GM23338 (cell line): ENCODE measurements around the gene RIC8B. TPM values are rescaled to one million over a fixed set of nuclear protein-coding genes. Genes with fewer than 3 reads are reported as not detected.

ENCODE experiments used
- ATAC-seq: fragments of 200-7000 bp; cut with Tn5 transposase; 3 replicates; pipeline ENCODE4 v1.9.1; 2020
- DNase-seq: peaks from one replicate; pipeline ENCODE4 v3.0.0-alpha.2; 2015; ENCODE audit warnings: low spot score
- H2AFZ ChIP-seq: fragments of 200-600 bp; sonication (generic); 2 replicates; pipeline ENCODE4 v1.8.0; 2016; ENCODE audit warnings: antibody characterized with exemption, mild to moderate bottlenecking, moderate library complexity
- H3F3A ChIP-seq: fragments of 200-600 bp; sonication (generic); replicated peaks from 2 replicates; pipeline ENCODE4 v1.8.0; 2017; ENCODE audit warnings: antibody characterized with exemption, mixed run types, low read depth
- H3K27ac ChIP-seq: fragments of 200-600 bp; sonication (generic); 2 replicates; pipeline ENCODE4 v1.6.1; 2016; ENCODE audit warnings: low read depth
- H3K27me3 ChIP-seq: fragments of 200-600 bp; sonication (generic); 2 replicates; pipeline ENCODE4 v1.8.0; 2016; ENCODE audit warnings: mild to moderate bottlenecking, mixed run types, moderate library complexity; ENCODE audit not compliant: insufficient read depth
- H3K36me3 ChIP-seq: fragments of 200-600 bp; sonication (generic); 2 replicates; pipeline ENCODE4 v1.8.0; 2016; ENCODE audit warnings: mild to moderate bottlenecking; ENCODE audit not compliant: insufficient read depth
- H3K4me1 ChIP-seq: fragments of 200-600 bp; sonication (generic); 2 replicates; pipeline ENCODE4 v1.8.0; 2016; ENCODE audit warnings: mild to moderate bottlenecking, moderate library complexity; ENCODE audit not compliant: insufficient read depth
- H3K4me2 ChIP-seq: fragments of 200-600 bp; sonication (generic); 2 replicates; pipeline ENCODE4 v1.7.1; 2017; ENCODE audit warnings: mixed run types
- H3K4me3 ChIP-seq: fragments of 200-600 bp; sonication (generic); 2 replicates; pipeline ENCODE4 v1.6.1; 2016; ENCODE audit warnings: mixed run types
- H3K79me2 ChIP-seq: fragments of 200-600 bp; sonication (generic); replicated peaks from 2 replicates; pipeline ENCODE4 v1.8.0; 2017; ENCODE audit warnings: mild to moderate bottlenecking; ENCODE audit not compliant: insufficient read depth
- H3K9me2 ChIP-seq: fragments of 200-600 bp; sonication (generic); 2 replicates; pipeline ENCODE4 v1.8.0; 2017; ENCODE audit not compliant: insufficient read depth
- H4K20me1 ChIP-seq: fragments of 200-600 bp; sonication (generic); replicated peaks from 2 replicates; pipeline ENCODE4 v1.8.0; 2017; ENCODE audit warnings: mild to moderate bottlenecking; ENCODE audit not compliant: insufficient read depth
- H3K27ac Mint-ChIP-seq: 2 replicates; pipeline ENCODE4 v1.8.0; 2020; ENCODE audit warnings: inconsistent platforms, mild to moderate bottlenecking, moderate library complexity, mixed read lengths
- H3K27me3 Mint-ChIP-seq: 3 replicates; pipeline ENCODE4 v1.8.0; 2022; ENCODE audit warnings: low read depth, mild to moderate bottlenecking, moderate library complexity, mixed read lengths, inconsistent platforms; ENCODE audit not compliant: insufficient read depth, poor library complexity
- H3K36me3 Mint-ChIP-seq: 3 replicates; pipeline ENCODE4 v1.8.0; 2021; ENCODE audit warnings: low read depth, mild to moderate bottlenecking, inconsistent platforms, moderate library complexity, mixed read lengths
- H3K4me1 Mint-ChIP-seq: 3 replicates; pipeline ENCODE4 v1.8.0; 2020; ENCODE audit warnings: mild to moderate bottlenecking, inconsistent platforms, mixed read lengths
- H3K4me3 Mint-ChIP-seq: 3 replicates; pipeline ENCODE4 v1.8.0; 2021; ENCODE audit warnings: moderate library complexity, mild to moderate bottlenecking, inconsistent platforms, mixed read lengths
- H3K9me3 Mint-ChIP-seq: 3 replicates; pipeline ENCODE4 v1.8.0; 2020; ENCODE audit warnings: moderate library complexity, mild to moderate bottlenecking, inconsistent platforms, mixed read lengths
- CREB1 ChIP-seq: fragments of 250-450 bp; sonication (Bioruptor Pico); IDR thresholded peaks from 2 replicates; pipeline ENCODE4 v1.5.0; 2020; ENCODE audit warnings: low read depth, mild to moderate bottlenecking, moderate library complexity
- EZH2 ChIP-seq: fragments of 200-600 bp; sonication (generic); IDR thresholded peaks from one replicate; pipeline ENCODE4 v1.8.0; 2017; ENCODE audit warnings: antibody characterized with exemption, mild to moderate bottlenecking, low read depth; ENCODE audit not compliant: unreplicated experiment
- EZH2phosphoT487 ChIP-seq: fragments of 200-600 bp; sonication (generic); IDR thresholded peaks from one replicate; pipeline ENCODE4 v1.8.1; 2018; ENCODE audit warnings: antibody characterized with exemption; ENCODE audit not compliant: unreplicated experiment
- JUNB ChIP-seq: IDR thresholded peaks from one replicate; pipeline ENCODE4 v1.6.1; 2016; ENCODE audit warnings: antibody characterized with exemption; ENCODE audit not compliant: unreplicated experiment
- NANOG ChIP-seq: IDR thresholded peaks from 2 replicates; pipeline ENCODE4 v1.6.1; 2016; ENCODE audit warnings: antibody characterized with exemption, borderline replicate concordance
- POLR2AphosphoS5 ChIP-seq: IDR thresholded peaks from 2 replicates; pipeline ENCODE4 v1.6.1; 2016; ENCODE audit warnings: antibody characterized with exemption, low read depth
- STAT1 ChIP-seq: IDR thresholded peaks from one replicate; pipeline ENCODE4 v1.6.1; 2016; ENCODE audit warnings: antibody characterized with exemption; ENCODE audit not compliant: unreplicated experiment
- ZNF114 ChIP-seq: fragments of 250-450 bp; sonication (Bioruptor Pico); IDR thresholded peaks from 2 replicates; pipeline ENCODE4 v1.5.0; 2020; ENCODE audit warnings: mild to moderate bottlenecking, moderate library complexity
- ZNF331 ChIP-seq: fragments of 250-450 bp; sonication (Bioruptor Pico); IDR thresholded peaks from 2 replicates; pipeline ENCODE4 v1.5.0; 2020; ENCODE audit warnings: low read depth, mild to moderate bottlenecking, moderate library complexity
- polyA plus RNA-seq: library from polyadenylated mRNA; unstranded; fragments of >200 nt; fragmentation: Nextera tagmentation; extraction: Ambion mirVana; gene quantifications from 2 replicates; pipeline ENCODE4 v1.2.1, GENCODE V29; 2016
- total RNA-seq: library from RNA; depleted of rRNA; stranded (reverse); fragments of >200 nt; shearing (Covaris generic); gene quantifications from 2 replicates; pipeline ENCODE4 v1.2.3, GENCODE V29; 2014
- TF ChIP-seq, protein P1 (sequence below), 2 experiments: fragments of 200-600 bp in 1 of 2; sonication (generic) in 1 of 2; conservative IDR thresholded peaks; 2 replicates each; pipeline versions ENCODE4 v1.5.1 to v1.6.1; 2016 to 2017; ENCODE audit warnings: antibody characterized with exemption in 2 of 2, low read depth in 2 of 2, mild to moderate bottlenecking in 2 of 2, moderate library complexity in 1 of 2
- TF ChIP-seq, protein P2 (sequence below): IDR thresholded peaks from one replicate; pipeline ENCODE4 v1.6.1; 2018; ENCODE audit warnings: antibody characterized with exemption; ENCODE audit not compliant: unreplicated experiment
- TF ChIP-seq, protein P3 (sequence below): fragments of 250-450 bp; sonication (Bioruptor Pico); IDR thresholded peaks from 2 replicates; pipeline ENCODE4 v1.5.0; 2020; ENCODE audit warnings: mild to moderate bottlenecking, moderate library complexity
- TF ChIP-seq, protein P4 (sequence below): IDR thresholded peaks from 2 replicates; pipeline ENCODE4 v1.6.1; 2016; ENCODE audit warnings: antibody characterized with exemption

The RIC8B gene
- total and polyA plus RNA-seq, 2 experiments from 2014 or later: 12.3 to 25.5 TPM

GRCh38 chr12:106776897-106777296 lies 2.4 kb downstream of the RIC8B start:
- Mint-ChIP-seq H3K4me3 (no peak overlapping the region), H3K27ac (no peak overlapping the region), H3K9me3 (no peaks in the 10 kb centered on the region), H3K4me1 (peaks cover 53% of the 10 kb centered on the region), H3K27me3 (peaks cover 4% of the 10 kb centered on the region), H3K36me3 (no peaks in the 10 kb centered on the region)
- H3K4me3 ChIP-seq: no peak overlapping the region; the same call in 1 of the 2 replicates
- ATAC-seq (no peak), DNase-seq (no peak)
- H3F3A ChIP-seq: no peaks in the 10 kb centered on the region
- no peak overlapping the region for H3K27ac ChIP-seq
- TF ChIP-seq, protein P1, sequence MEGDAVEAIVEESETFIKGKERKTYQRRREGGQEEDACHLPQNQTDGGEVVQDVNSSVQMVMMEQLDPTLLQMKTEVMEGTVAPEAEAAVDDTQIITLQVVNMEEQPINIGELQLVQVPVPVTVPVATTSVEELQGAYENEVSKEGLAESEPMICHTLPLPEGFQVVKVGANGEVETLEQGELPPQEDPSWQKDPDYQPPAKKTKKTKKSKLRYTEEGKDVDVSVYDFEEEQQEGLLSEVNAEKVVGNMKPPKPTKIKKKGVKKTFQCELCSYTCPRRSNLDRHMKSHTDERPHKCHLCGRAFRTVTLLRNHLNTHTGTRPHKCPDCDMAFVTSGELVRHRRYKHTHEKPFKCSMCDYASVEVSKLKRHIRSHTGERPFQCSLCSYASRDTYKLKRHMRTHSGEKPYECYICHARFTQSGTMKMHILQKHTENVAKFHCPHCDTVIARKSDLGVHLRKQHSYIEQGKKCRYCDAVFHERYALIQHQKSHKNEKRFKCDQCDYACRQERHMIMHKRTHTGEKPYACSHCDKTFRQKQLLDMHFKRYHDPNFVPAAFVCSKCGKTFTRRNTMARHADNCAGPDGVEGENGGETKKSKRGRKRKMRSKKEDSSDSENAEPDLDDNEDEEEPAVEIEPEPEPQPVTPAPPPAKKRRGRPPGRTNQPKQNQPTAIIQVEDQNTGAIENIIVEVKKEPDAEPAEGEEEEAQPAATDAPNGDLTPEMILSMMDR (conservative IDR thresholded peaks at IDR 0.05; ENCODE audit: low read depth in 2 of 2): no peak
- TF ChIP-seq STAT1 (no peak), NANOG (no peak), ZNF114 (CRISPR knock-in tag) (no peak), EZH2phosphoT487 (no peak), ZNF331 (CRISPR knock-in tag) (no peak), JUNB (no peak), CREB1 (CRISPR knock-in tag) (no peak), EZH2 (no peak), POLR2AphosphoS5 (no peak)
- TF ChIP-seq, protein P2, sequence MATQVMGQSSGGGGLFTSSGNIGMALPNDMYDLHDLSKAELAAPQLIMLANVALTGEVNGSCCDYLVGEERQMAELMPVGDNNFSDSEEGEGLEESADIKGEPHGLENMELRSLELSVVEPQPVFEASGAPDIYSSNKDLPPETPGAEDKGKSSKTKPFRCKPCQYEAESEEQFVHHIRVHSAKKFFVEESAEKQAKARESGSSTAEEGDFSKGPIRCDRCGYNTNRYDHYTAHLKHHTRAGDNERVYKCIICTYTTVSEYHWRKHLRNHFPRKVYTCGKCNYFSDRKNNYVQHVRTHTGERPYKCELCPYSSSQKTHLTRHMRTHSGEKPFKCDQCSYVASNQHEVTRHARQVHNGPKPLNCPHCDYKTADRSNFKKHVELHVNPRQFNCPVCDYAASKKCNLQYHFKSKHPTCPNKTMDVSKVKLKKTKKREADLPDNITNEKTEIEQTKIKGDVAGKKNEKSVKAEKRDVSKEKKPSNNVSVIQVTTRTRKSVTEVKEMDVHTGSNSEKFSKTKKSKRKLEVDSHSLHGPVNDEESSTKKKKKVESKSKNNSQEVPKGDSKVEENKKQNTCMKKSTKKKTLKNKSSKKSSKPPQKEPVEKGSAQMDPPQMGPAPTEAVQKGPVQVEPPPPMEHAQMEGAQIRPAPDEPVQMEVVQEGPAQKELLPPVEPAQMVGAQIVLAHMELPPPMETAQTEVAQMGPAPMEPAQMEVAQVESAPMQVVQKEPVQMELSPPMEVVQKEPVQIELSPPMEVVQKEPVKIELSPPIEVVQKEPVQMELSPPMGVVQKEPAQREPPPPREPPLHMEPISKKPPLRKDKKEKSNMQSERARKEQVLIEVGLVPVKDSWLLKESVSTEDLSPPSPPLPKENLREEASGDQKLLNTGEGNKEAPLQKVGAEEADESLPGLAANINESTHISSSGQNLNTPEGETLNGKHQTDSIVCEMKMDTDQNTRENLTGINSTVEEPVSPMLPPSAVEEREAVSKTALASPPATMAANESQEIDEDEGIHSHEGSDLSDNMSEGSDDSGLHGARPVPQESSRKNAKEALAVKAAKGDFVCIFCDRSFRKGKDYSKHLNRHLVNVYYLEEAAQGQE: no peak
- TF ChIP-seq, protein P3, sequence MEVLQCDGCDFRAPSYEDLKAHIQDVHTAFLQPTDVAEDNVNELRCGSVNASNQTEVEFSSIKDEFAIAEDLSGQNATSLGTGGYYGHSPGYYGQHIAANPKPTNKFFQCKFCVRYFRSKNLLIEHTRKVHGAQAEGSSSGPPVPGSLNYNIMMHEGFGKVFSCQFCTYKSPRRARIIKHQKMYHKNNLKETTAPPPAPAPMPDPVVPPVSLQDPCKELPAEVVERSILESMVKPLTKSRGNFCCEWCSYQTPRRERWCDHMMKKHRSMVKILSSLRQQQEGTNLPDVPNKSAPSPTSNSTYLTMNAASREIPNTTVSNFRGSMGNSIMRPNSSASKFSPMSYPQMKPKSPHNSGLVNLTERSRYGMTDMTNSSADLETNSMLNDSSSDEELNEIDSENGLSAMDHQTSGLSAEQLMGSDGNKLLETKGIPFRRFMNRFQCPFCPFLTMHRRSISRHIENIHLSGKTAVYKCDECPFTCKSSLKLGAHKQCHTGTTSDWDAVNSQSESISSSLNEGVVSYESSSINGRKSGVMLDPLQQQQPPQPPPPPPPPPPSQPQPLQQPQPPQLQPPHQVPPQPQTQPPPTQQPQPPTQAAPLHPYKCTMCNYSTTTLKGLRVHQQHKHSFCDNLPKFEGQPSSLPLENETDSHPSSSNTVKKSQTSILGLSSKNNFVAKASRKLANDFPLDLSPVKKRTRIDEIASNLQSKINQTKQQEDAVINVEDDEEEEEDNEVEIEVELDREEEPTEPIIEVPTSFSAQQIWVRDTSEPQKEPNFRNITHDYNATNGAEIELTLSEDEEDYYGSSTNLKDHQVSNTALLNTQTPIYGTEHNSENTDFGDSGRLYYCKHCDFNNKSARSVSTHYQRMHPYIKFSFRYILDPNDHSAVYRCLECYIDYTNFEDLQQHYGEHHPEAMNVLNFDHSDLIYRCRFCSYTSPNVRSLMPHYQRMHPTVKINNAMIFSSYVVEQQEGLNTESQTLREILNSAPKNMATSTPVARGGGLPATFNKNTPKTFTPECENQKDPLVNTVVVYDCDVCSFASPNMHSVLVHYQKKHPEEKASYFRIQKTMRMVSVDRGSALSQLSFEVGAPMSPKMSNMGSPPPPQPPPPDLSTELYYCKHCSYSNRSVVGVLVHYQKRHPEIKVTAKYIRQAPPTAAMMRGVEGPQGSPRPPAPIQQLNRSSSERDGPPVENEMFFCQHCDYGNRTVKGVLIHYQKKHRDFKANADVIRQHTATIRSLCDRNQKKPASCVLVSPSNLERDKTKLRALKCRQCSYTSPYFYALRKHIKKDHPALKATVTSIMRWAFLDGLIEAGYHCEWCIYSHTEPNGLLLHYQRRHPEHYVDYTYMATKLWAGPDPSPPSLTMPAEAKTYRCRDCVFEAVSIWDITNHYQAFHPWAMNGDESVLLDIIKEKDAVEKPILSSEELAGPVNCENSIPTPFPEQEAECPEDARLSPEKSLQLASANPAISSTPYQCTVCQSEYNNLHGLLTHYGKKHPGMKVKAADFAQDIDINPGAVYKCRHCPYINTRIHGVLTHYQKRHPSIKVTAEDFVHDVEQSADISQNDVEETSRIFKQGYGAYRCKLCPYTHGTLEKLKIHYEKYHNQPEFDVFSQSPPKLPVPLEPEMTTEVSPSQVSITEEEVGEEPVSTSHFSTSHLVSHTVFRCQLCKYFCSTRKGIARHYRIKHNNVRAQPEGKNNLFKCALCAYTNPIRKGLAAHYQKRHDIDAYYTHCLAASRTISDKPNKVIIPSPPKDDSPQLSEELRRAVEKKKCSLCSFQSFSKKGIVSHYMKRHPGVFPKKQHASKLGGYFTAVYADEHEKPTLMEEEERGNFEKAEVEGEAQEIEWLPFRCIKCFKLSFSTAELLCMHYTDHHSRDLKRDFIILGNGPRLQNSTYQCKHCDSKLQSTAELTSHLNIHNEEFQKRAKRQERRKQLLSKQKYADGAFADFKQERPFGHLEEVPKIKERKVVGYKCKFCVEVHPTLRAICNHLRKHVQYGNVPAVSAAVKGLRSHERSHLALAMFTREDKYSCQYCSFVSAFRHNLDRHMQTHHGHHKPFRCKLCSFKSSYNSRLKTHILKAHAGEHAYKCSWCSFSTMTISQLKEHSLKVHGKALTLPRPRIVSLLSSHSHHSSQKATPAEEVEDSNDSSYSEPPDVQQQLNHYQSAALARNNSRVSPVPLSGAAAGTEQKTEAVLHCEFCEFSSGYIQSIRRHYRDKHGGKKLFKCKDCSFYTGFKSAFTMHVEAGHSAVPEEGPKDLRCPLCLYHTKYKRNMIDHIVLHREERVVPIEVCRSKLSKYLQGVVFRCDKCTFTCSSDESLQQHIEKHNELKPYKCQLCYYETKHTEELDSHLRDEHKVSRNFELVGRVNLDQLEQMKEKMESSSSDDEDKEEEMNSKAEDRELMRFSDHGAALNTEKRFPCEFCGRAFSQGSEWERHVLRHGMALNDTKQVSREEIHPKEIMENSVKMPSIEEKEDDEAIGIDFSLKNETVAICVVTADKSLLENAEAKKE: no peak
- TF ChIP-seq, protein P4, sequence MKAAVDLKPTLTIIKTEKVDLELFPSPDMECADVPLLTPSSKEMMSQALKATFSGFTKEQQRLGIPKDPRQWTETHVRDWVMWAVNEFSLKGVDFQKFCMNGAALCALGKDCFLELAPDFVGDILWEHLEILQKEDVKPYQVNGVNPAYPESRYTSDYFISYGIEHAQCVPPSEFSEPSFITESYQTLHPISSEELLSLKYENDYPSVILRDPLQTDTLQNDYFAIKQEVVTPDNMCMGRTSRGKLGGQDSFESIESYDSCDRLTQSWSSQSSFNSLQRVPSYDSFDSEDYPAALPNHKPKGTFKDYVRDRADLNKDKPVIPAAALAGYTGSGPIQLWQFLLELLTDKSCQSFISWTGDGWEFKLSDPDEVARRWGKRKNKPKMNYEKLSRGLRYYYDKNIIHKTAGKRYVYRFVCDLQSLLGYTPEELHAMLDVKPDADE: no peak
- peaks cover 48% of the 10 kb centered on the region for H3K4me1 ChIP-seq
- no peaks in the 10 kb centered on the region for H3K9me2 ChIP-seq
- H4K20me1 ChIP-seq: peaks cover 34% of the 10 kb centered on the region
- no peak overlapping the region for H2AFZ ChIP-seq
- H3K79me2 ChIP-seq: peaks cover 71% of the 10 kb centered on the region
- no peaks in the 10 kb centered on the region for H3K27me3 ChIP-seq
- H3K4me2 ChIP-seq: no peak overlapping the region
- no peaks in the 10 kb centered on the region for H3K36me3 ChIP-seq
